GM12878 (cell line): ENCODE results near the gene SERPINI1. TPM values are rescaled to one million over a fixed set of nuclear protein-coding genes. Genes with fewer than 3 reads are reported as not detected.

Experiments used
- ATAC-seq: fragments of 200-7000 bp; cut with Tn5 transposase; 3 replicates; pipeline ENCODE4 v1.9.1; 2020; ENCODE audit warnings: mild to moderate bottlenecking, moderate library complexity
- BruUV-seq: library from RNA; stranded (reverse); fragments of 400-500 nt; replicated peaks from 2 replicates; lab custom pipeline; 2021; lab: Mats Ljungman, UMichigan
- CTCF ChIA-PET: fragments of 300-600 bp; sonication (Branson Sonifier 250); formaldehyde crosslinking; extraction: SDS; loops from one replicate; lab custom pipeline; 2021; ENCODE audit warnings: inconsistent platforms; lab: Yijun Ruan, JAX
- POLR2A ChIA-PET: fragments of 350-600 bp; formaldehyde crosslinking; extraction: SDS; loops from one replicate; lab custom pipeline; 2021; ENCODE audit warnings: inconsistent platforms; lab: Charles Lee
- RAD21 ChIA-PET: fragments of 300-600 bp; sonication (Branson Sonifier 250); formaldehyde crosslinking; loops from one replicate; lab custom pipeline; 2023; ENCODE audit warnings: antibody characterized with exemption; ENCODE audit not compliant: unreplicated experiment; lab: Charles Lee
- SMC1A ChIA-PET: fragments of 300-600 bp; sonication (Branson Sonifier 250); formaldehyde crosslinking; loops from one replicate; lab custom pipeline; 2023; ENCODE audit not compliant: unreplicated experiment, uncharacterized antibody; lab: Charles Lee
- DNase-seq: peaks from one replicate; pipeline ENCODE4 v3.0.0-alpha.2; 2011; ENCODE audit warnings: low read depth, low spot score
- FAIRE-seq: peaks from 3 replicates; lab custom pipeline; 2011; peaks lifted over from hg19 to GRCh38; lab: Jason Lieb, UNC
- H2AFZ ChIP-seq: 2 replicates; pipeline ENCODE4 v1.6.0; 2011; ENCODE audit warnings: low read depth, low read length, control low read depth; ENCODE audit not compliant: control insufficient read depth
- H3K27ac ChIP-seq: 2 replicates; pipeline ENCODE4 v1.5.1; 2011; ENCODE audit warnings: control low read depth; ENCODE audit not compliant: control insufficient read depth, insufficient read depth
- H3K27me3 ChIP-seq, 2 experiments: replicated peaks in 1 of 2; 2 replicates each; pipeline versions ENCODE4 v1.6.0 to v1.6.1; 2011; ENCODE audit warnings: low read length in 1 of 2; ENCODE audit not compliant: control insufficient read depth in 2 of 2, insufficient read depth in 2 of 2
- H3K36me3 ChIP-seq, 2 experiments: 2 replicates each; pipeline ENCODE4 v1.5.1; 2011; ENCODE audit warnings: low read length in 1 of 2; ENCODE audit not compliant: control insufficient read depth in 2 of 2, insufficient read depth in 2 of 2
- H3K4me1 ChIP-seq: 2 replicates; pipeline ENCODE4 v1.6.1; 2011; ENCODE audit warnings: mild to moderate bottlenecking, low read length, moderate library complexity, mixed read lengths; ENCODE audit not compliant: control insufficient read depth, insufficient read depth
- H3K4me2 ChIP-seq: 2 replicates; pipeline ENCODE4 v1.6.0; 2011; ENCODE audit warnings: control low read depth; ENCODE audit not compliant: control insufficient read depth, insufficient read depth
- H3K4me3 ChIP-seq: fragments of 200-600 bp; sonication (generic); 2 replicates; pipeline ENCODE4 v1.5.1; 2016
- H3K79me2 ChIP-seq: 2 replicates; pipeline ENCODE4 v1.6.0; 2011; ENCODE audit warnings: low read length; ENCODE audit not compliant: control insufficient read depth, insufficient read depth
- H3K9ac ChIP-seq: 2 replicates; pipeline ENCODE4 v1.8.0; 2011; ENCODE audit warnings: low read length, control low read depth, mixed read lengths; ENCODE audit not compliant: control insufficient read depth, insufficient read depth
- H3K9me3 ChIP-seq: replicated peaks from 3 replicates; pipeline ENCODE4 v1.5.1; 2011; ENCODE audit warnings: mild to moderate bottlenecking, low read length; ENCODE audit not compliant: control insufficient read depth, insufficient read depth
- H4K20me1 ChIP-seq: 2 replicates; pipeline ENCODE4 v1.6.0; 2011; ENCODE audit not compliant: control insufficient read depth, insufficient read depth
- ASH2L ChIP-seq: fragments of 300-600, 200-600 bp; sonication (generic); IDR thresholded peaks from 2 replicates; pipeline ENCODE4 v1.6.1; 2017; ENCODE audit warnings: low read depth, mild to moderate bottlenecking, borderline replicate concordance
- ATF2 ChIP-seq: IDR thresholded peaks from 2 replicates; pipeline ENCODE4 v1.6.1; 2012; ENCODE audit warnings: low read length, inconsistent platforms
- BCLAF1 ChIP-seq: fragments of 450-650 bp; IDR thresholded peaks from 2 replicates; pipeline ENCODE4 v1.6.1; 2017; ENCODE audit warnings: antibody characterized with exemption, mild to moderate bottlenecking, moderate library complexity
- MEF2B ChIP-seq: fragments of 450-650 bp; IDR thresholded peaks from 2 replicates; pipeline ENCODE4 v1.6.1; 2018; ENCODE audit warnings: mild to moderate bottlenecking, moderate library complexity; ENCODE audit not compliant: partially characterized antibody, poor library complexity, severe bottlenecking
- NR2F1 ChIP-seq: fragments of 450-650 bp; conservative IDR thresholded peaks from 2 replicates; pipeline ENCODE4 v1.6.1; 2017; ENCODE audit warnings: mild to moderate bottlenecking
- PAX8 ChIP-seq: fragments of 450-650 bp; IDR thresholded peaks from 2 replicates; pipeline ENCODE4 v1.6.1; 2017; ENCODE audit warnings: mild to moderate bottlenecking, moderate library complexity
- RFX5 ChIP-seq: IDR thresholded peaks from 2 replicates; pipeline ENCODE4 v1.6.1; 2011; ENCODE audit warnings: low read depth, low read length, improper control_type of control experiment
- SREBF2 ChIP-seq: IDR thresholded peaks from 2 replicates; pipeline ENCODE4 v1.6.1; 2012; ENCODE audit warnings: mild to moderate bottlenecking, low read length
- YBX1 ChIP-seq: fragments of 450-650 bp; IDR thresholded peaks from 2 replicates; pipeline ENCODE4 v1.6.1; 2016; ENCODE audit warnings: antibody characterized with exemption
- ZNF687 ChIP-seq: fragments of 450-650 bp; IDR thresholded peaks from 2 replicates; pipeline ENCODE4 v1.6.1; 2017; ENCODE audit warnings: mild to moderate bottlenecking, moderate library complexity
- ZSCAN29 ChIP-seq: fragments of 450-650 bp; IDR thresholded peaks from 2 replicates; pipeline ENCODE4 v1.6.1; 2017; ENCODE audit warnings: mild to moderate bottlenecking, moderate library complexity
- ZZZ3 ChIP-seq: IDR thresholded peaks from 2 replicates; pipeline ENCODE4 v1.6.1; 2011; ENCODE audit warnings: low read depth; ENCODE audit not compliant: control insufficient read depth, insufficient read length
- in situ Hi-C: fragments of 300-500 bp; cut with MboI; formaldehyde crosslinking; loops from 9 replicates; pipeline ENCODE4 v1.14.3; 2018; ENCODE audit warnings: mixed read lengths
- intact Hi-C: fragments of 100-400 bp; cut with micrococcal nuclease; formaldehyde crosslinking; loops from one replicate; pipeline ENCODE4 v1.14.2; 2022; ENCODE audit not compliant: unreplicated experiment
- polyA plus RNA-seq, 11 experiments: library from polyadenylated mRNA; depleted of rRNA in 4 of 11; unstranded in 6 of 11; stranded (reverse) in 5 of 11; fragments of >200 nt; fragmentation: Nextera tagmentation in 4 of 11; fragmentation: Illumina TruSeq in 1 of 11; extraction: Ambion mirVana in 4 of 11; extraction: Trizol in 1 of 11; gene quantifications; 1 replicate in 1 of 11; 2 replicates in 10 of 11; pipeline versions ENCODE4 v1.2.1 to v1.2.3, GENCODE V29; 2011 to 2016; ENCODE audit warnings: inconsistent platforms in 2 of 11, missing spikeins in 2 of 11, low read depth in 1 of 11
- total RNA-seq, 4 experiments: library from RNA; depleted of rRNA in 3 of 4; stranded (reverse); fragments of >200 nt in 3 of 4; fragmentation: Illumina TruSeq in 1 of 4; extraction: Trizol in 1 of 4; gene quantifications; 2 replicates each; pipeline versions ENCODE4 v1.2.1 to v1.2.3, GENCODE V29; 2013 to 2021
- TF ChIP-seq, protein P1 (sequence below): IDR thresholded peaks from 2 replicates; pipeline ENCODE4 v1.6.1; 2012; ENCODE audit warnings: low read depth, low read length, improper control_type of control experiment

The SERPINI1 gene
- total and polyA plus RNA-seq, 10 of the 15 experiments (the other 5 are each of a cell fraction or from before 2014, with no cell fraction given): 1.5 to 7.6 (median 3.6) TPM

GRCh38 chr3:167710552-167710951 lies 25.0 kb upstream of the SERPINI1 start:
- no peak for DNase-seq
- Histone ChIP-seq H3K4me3 (no peak overlapping the region), H4K20me1 (peaks cover 3% of the 10 kb centered on the region; the same call in 1 of the 2 replicates), H3K4me2 (no peak overlapping the region), H3K79me2 (peaks cover 25% of the 10 kb centered on the region), H3K27ac (no peak overlapping the region), H3K9ac (no peak overlapping the region), H3K4me1 (no peaks in the 10 kb centered on the region), H2AFZ (no peak overlapping the region), H3K36me3 (peaks cover 12 to 13% of the 10 kb centered on the region in 2 experiments), H3K9me3 (no peaks in the 10 kb centered on the region), H3K27me3 (no peaks in the 10 kb centered on the region)
- POLR2A ChIA-PET: no interaction called here
- CTCF ChIA-PET: interaction anchor here (0.6 to 1.1 kb wide), 2 partner anchors 13 to 25 kb away, joined by 3 read pairs; no protein-coding TSS in a partner anchor
- RAD21 ChIA-PET: no interaction called here
- in situ Hi-C loops (no loop called here), intact Hi-C loops (no loop called here)
- SMC1A ChIA-PET: no interaction called here
- FAIRE-seq: no peak
- ATAC-seq: no peak
- no peak for TF ChIP-seq ZSCAN29
- TF ChIP-seq PAX8: no peak
- TF ChIP-seq YBX1: no peak
- TF ChIP-seq BCLAF1: no peak
- no peak for TF ChIP-seq ZZZ3
- TF ChIP-seq RFX5: no peak
- TF ChIP-seq ASH2L: no peak
- no peak for TF ChIP-seq NR2F1
- TF ChIP-seq MEF2B: no peak
- TF ChIP-seq, protein P1, sequence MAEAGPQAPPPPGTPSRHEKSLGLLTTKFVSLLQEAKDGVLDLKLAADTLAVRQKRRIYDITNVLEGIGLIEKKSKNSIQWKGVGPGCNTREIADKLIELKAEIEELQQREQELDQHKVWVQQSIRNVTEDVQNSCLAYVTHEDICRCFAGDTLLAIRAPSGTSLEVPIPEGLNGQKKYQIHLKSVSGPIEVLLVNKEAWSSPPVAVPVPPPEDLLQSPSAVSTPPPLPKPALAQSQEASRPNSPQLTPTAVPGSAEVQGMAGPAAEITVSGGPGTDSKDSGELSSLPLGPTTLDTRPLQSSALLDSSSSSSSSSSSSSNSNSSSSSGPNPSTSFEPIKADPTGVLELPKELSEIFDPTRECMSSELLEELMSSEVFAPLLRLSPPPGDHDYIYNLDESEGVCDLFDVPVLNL: no peak
- no peak for TF ChIP-seq SREBF2
- no peak for TF ChIP-seq ATF2
- TF ChIP-seq ZNF687: no peak
- BruUV-seq: no TSS peak
